ENCODE measurements around the gene ERC1.

GRCh38 chr12:1256285-1256684, 265.3 kb downstream of the ERC1 start:
- TF ChIP-seq CTCF (IDR thresholded peaks at IDR 0.05) (no peak), EP300 (IDR thresholded peaks at IDR 0.05) (no peak)

Data from tibial nerve (tissue), 4 donors.